H9 (cell line): ENCODE measurements around the gene ELAC2. TPM values are rescaled to one million over a fixed set of nuclear protein-coding genes. Genes with fewer than 3 reads are reported as not detected.

Experiments used
- DNase-seq: peaks from one replicate; pipeline ENCODE4 v3.0.0-alpha.2; 2017
- H2AFZ ChIP-seq: one replicate; pipeline ENCODE4 v1.6.1; 2013; ENCODE audit warnings: mild to moderate bottlenecking, low read length, control low read depth, moderate library complexity
- H2AK5ac ChIP-seq: 2 replicates; pipeline ENCODE4 v1.6.1; 2013; ENCODE audit warnings: low read length, control low read depth, mixed read lengths; ENCODE audit not compliant: insufficient read length
- H2BK120ac ChIP-seq: one replicate; pipeline ENCODE4 v1.6.1; 2013; ENCODE audit warnings: low read depth, mild to moderate bottlenecking, low read length, control low read depth, inconsistent platforms; ENCODE audit not compliant: poor library complexity, severe bottlenecking
- H2BK12ac ChIP-seq: 2 replicates; pipeline ENCODE4 v1.6.1; 2013; ENCODE audit warnings: low read length, control low read depth, mixed read lengths, low read depth; ENCODE audit not compliant: insufficient read length
- H2BK15ac ChIP-seq: 2 replicates; pipeline ENCODE4 v1.6.1; 2013; ENCODE audit warnings: low read depth, low read length, control low read depth
- H2BK20ac ChIP-seq: one replicate; pipeline ENCODE4 v1.6.1; 2013; ENCODE audit warnings: low read depth, mild to moderate bottlenecking, low read length, control low read depth, inconsistent platforms; ENCODE audit not compliant: poor library complexity, severe bottlenecking
- H2BK5ac ChIP-seq: 2 replicates; pipeline ENCODE4 v1.6.1; 2013; ENCODE audit warnings: low read length, control low read depth, mixed read lengths; ENCODE audit not compliant: insufficient read length
- H3K14ac ChIP-seq: 2 replicates; pipeline ENCODE4 v1.6.1; 2013; ENCODE audit warnings: low read length, control low read depth; ENCODE audit not compliant: insufficient read depth
- H3K18ac ChIP-seq: 2 replicates; pipeline ENCODE4 v1.6.1; 2013; ENCODE audit warnings: low read depth, mild to moderate bottlenecking, mixed read lengths, low read length, control low read depth; ENCODE audit not compliant: insufficient read length
- H3K23ac ChIP-seq: 2 replicates; pipeline ENCODE4 v1.6.1; 2013; ENCODE audit warnings: low read length, control low read depth, mixed read lengths, low read depth; ENCODE audit not compliant: insufficient read length
- H3K23me2 ChIP-seq: 2 replicates; pipeline ENCODE4 v1.6.1; 2013; ENCODE audit warnings: low read depth, mild to moderate bottlenecking, mixed read lengths, low read length, control low read depth; ENCODE audit not compliant: insufficient read length, poor library complexity, severe bottlenecking
- H3K27ac ChIP-seq: 2 replicates; pipeline ENCODE4 v1.5.1; 2013; ENCODE audit warnings: low read length, control low read depth, mixed read lengths, low read depth; ENCODE audit not compliant: insufficient read length
- H3K27me3 ChIP-seq: 2 replicates; pipeline ENCODE4 v1.6.1; 2013; ENCODE audit warnings: low read length, control low read depth, inconsistent platforms; ENCODE audit not compliant: insufficient read depth
- H3K4ac ChIP-seq: 2 replicates; pipeline ENCODE4 v1.6.1; 2013; ENCODE audit warnings: low read depth, mild to moderate bottlenecking, control low read depth, inconsistent platforms, low read length, moderate library complexity
- H3K4me1 ChIP-seq: 2 replicates; pipeline ENCODE4 v1.6.1; 2013; ENCODE audit warnings: low read length, control low read depth, inconsistent platforms; ENCODE audit not compliant: insufficient read depth
- H3K4me2 ChIP-seq: 2 replicates; pipeline ENCODE4 v1.6.1; 2013; ENCODE audit warnings: low read length, control low read depth, mixed read lengths; ENCODE audit not compliant: insufficient read length, insufficient read depth
- H3K56ac ChIP-seq: 2 replicates; pipeline ENCODE4 v1.6.1; 2013; ENCODE audit warnings: low read depth, mild to moderate bottlenecking, mixed read lengths, low read length, control low read depth; ENCODE audit not compliant: insufficient read length
- H3K79me1 ChIP-seq: 2 replicates; pipeline ENCODE4 v1.6.1; 2013; ENCODE audit warnings: low read depth, mild to moderate bottlenecking, moderate library complexity, low read length, control low read depth, inconsistent platforms; ENCODE audit not compliant: insufficient read depth, poor library complexity, severe bottlenecking
- H3K79me2 ChIP-seq: 2 replicates; pipeline ENCODE4 v1.6.1; 2013; ENCODE audit warnings: low read length, control low read depth, inconsistent platforms; ENCODE audit not compliant: insufficient read depth
- H3K9ac ChIP-seq: 2 replicates; pipeline ENCODE4 v1.6.1; 2013; ENCODE audit warnings: low read length, control low read depth, mixed read lengths; ENCODE audit not compliant: insufficient read length; ENCODE audit errors: extremely low read depth
- H3K9me3 ChIP-seq: one replicate; pipeline ENCODE4 v1.6.1; 2013; ENCODE audit warnings: low read depth, low read length, inconsistent platforms; ENCODE audit not compliant: control insufficient read depth
- H3T11ph ChIP-seq: one replicate; pipeline ENCODE4 v1.6.1; 2013; ENCODE audit warnings: mild to moderate bottlenecking, low read length, control low read depth, inconsistent platforms
- H4K20me1 ChIP-seq: one replicate; pipeline ENCODE4 v1.6.1; 2013; ENCODE audit not compliant: control insufficient read depth, insufficient read length, insufficient read depth
- H4K5ac ChIP-seq: 2 replicates; pipeline ENCODE4 v1.6.1; 2013; ENCODE audit warnings: low read depth, mild to moderate bottlenecking, mixed read lengths, low read length, control low read depth; ENCODE audit not compliant: insufficient read length
- H4K8ac ChIP-seq: replicated peaks from 2 replicates; pipeline ENCODE4 v1.6.1; 2013; ENCODE audit warnings: low read length, control low read depth, mixed read lengths, low read depth; ENCODE audit not compliant: insufficient read length
- H4K91ac ChIP-seq: 2 replicates; pipeline ENCODE4 v1.6.1; 2013; ENCODE audit warnings: low read depth, mild to moderate bottlenecking, moderate library complexity, mixed read lengths, low read length, control low read depth; ENCODE audit not compliant: insufficient read length
- H3K27ac Mint-ChIP-seq, 3 experiments: 2 replicates in 2 of 3; 3 replicates in 1 of 3; pipeline ENCODE4 v1.8.0; 2020 to 2021; ENCODE audit warnings: mixed read lengths in 3 of 3, mild to moderate bottlenecking in 1 of 3, moderate library complexity in 1 of 3
- H3K27me3 Mint-ChIP-seq: 2 replicates; pipeline ENCODE4 v1.8.0; 2021; ENCODE audit warnings: low read depth, mild to moderate bottlenecking, moderate library complexity, mixed read lengths
- H3K36me3 Mint-ChIP-seq, 3 experiments: 2 replicates in 2 of 3; 3 replicates in 1 of 3; pipeline ENCODE4 v1.8.0; 2020 to 2021; ENCODE audit warnings: low read depth in 3 of 3, mixed read lengths in 3 of 3; ENCODE audit not compliant: insufficient read depth in 1 of 3
- H3K4me1 Mint-ChIP-seq, 2 experiments: 2 replicates each; pipeline ENCODE4 v1.8.0; 2020; ENCODE audit warnings: mixed read lengths in 2 of 2
- H3K4me3 Mint-ChIP-seq, 2 experiments: 2 replicates in 1 of 2; 3 replicates in 1 of 2; pipeline ENCODE4 v1.8.0; 2020 to 2021; ENCODE audit warnings: mild to moderate bottlenecking in 2 of 2, mixed read lengths in 2 of 2, moderate library complexity in 1 of 2
- H3K9me3 Mint-ChIP-seq, 2 experiments: 2 replicates in 1 of 2; 3 replicates in 1 of 2; pipeline ENCODE4 v1.8.0; 2020; ENCODE audit warnings: mild to moderate bottlenecking in 2 of 2, mixed read lengths in 2 of 2, moderate library complexity in 1 of 2
- total RNA-seq: library from RNA; stranded (reverse); gene quantifications from 2 replicates; pipeline ENCODE4 v1.2.1, GENCODE V29; 2021
- TF ChIP-seq, protein P1 (sequence below): fragments of 200-600 bp; sonication (generic); conservative IDR thresholded peaks from 3 replicates; pipeline ENCODE4 v1.8.0; 2021; ENCODE audit warnings: antibody characterized with exemption, mild to moderate bottlenecking

ELAC2 gene
- total RNA-seq, 1 experiment from 2014 or later = 90.7 TPM

DNA sequence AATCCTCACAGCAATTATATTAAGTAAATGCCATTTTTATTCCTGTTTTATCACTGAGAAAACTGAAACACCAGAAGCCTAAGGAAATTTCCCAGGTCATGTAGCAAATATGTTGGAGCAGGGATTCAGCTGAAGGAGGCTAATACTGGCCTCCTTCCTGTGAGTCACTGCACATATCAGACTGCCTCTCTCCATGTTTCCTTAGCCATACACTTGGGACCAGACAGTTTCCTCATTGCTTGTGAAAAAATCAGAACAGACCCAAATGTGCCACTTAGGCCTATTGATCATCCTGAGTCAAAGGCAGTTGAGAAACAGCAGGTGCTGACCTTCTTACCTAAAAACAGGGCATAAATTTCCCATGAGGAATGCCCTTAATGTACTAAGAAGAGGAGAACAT lies 18.9 kb upstream of the ELAC2 start:
- Histone ChIP-seq H3K23me2 (no peaks in the 10 kb centered on the region), H2BK20ac (no peak overlapping the region), H3K9me3 (peaks cover 3% of the 10 kb centered on the region), H3K56ac (no peak overlapping the region), H2BK120ac (no peak overlapping the region), H2BK12ac (no peak overlapping the region), H3K4me1 (peaks cover 4% of the 10 kb centered on the region; the same call in 1 of the 2 replicates), H2BK15ac (no peak overlapping the region), H2AFZ (no peak overlapping the region), H3K79me2 (no peaks in the 10 kb centered on the region), H3K4ac (no peak overlapping the region), H3K23ac (no peak overlapping the region), H4K91ac (no peak overlapping the region), H3K79me1 (no peaks in the 10 kb centered on the region), H2BK5ac (no peak overlapping the region), H4K20me1 (no peaks in the 10 kb centered on the region), H4K5ac (no peak overlapping the region), H3K27ac (no peak overlapping the region), H3K4me2 (no peak overlapping the region), H3K27me3 (no peaks in the 10 kb centered on the region), H3K9ac (no peak overlapping the region), H2AK5ac (no peak overlapping the region), H4K8ac (no peak overlapping the region), H3K18ac (no peak overlapping the region), H3K14ac (no peak overlapping the region), H3T11ph (no peak overlapping the region)
- no peak overlapping the region for H3K4me3 Mint-ChIP-seq
- H3K9me3 Mint-ChIP-seq = peaks cover 15 to 17% of the 10 kb centered on the region in 2 experiments; a peak in 4 of 5 replicates
- peaks cover 0 to 6% (median 0%) of the 10 kb centered on the region in 3 experiments; a peak in 3 of 7 replicates for H3K36me3 Mint-ChIP-seq
- TF ChIP-seq, protein P1, sequence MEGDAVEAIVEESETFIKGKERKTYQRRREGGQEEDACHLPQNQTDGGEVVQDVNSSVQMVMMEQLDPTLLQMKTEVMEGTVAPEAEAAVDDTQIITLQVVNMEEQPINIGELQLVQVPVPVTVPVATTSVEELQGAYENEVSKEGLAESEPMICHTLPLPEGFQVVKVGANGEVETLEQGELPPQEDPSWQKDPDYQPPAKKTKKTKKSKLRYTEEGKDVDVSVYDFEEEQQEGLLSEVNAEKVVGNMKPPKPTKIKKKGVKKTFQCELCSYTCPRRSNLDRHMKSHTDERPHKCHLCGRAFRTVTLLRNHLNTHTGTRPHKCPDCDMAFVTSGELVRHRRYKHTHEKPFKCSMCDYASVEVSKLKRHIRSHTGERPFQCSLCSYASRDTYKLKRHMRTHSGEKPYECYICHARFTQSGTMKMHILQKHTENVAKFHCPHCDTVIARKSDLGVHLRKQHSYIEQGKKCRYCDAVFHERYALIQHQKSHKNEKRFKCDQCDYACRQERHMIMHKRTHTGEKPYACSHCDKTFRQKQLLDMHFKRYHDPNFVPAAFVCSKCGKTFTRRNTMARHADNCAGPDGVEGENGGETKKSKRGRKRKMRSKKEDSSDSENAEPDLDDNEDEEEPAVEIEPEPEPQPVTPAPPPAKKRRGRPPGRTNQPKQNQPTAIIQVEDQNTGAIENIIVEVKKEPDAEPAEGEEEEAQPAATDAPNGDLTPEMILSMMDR = no peak
- no peaks in the 10 kb centered on the region for H3K27me3 Mint-ChIP-seq
- H3K4me1 Mint-ChIP-seq = peaks cover 9 to 13% of the 10 kb centered on the region in 2 experiments
- no peak overlapping the region for H3K27ac Mint-ChIP-seq
- no peak for DNase-seq
